Transverse colon (tissue), 4 donors: ENCODE results near the gene GPATCH1. TPM values are rescaled to one million over a fixed set of nuclear protein-coding genes. Genes with fewer than 3 reads are reported as not detected.
"Not testable (repeated sequence)": the region's sequence is repeated elsewhere in the genome, so short reads cannot be mapped to it uniquely, and the experiment has no call there.

ENCODE experiments used
- DNase-seq: peaks from one replicate; pipeline ENCODE4 v3.0.0-alpha.2; 2019
- H3K27ac ChIP-seq, 4 donors: fragments of 200-600 bp; sonication (generic); 2 replicates each; pipeline ENCODE4 v1.5.1; 2016 to 2018; ENCODE audit warnings: inconsistent platforms in 4 of 4
- H3K27me3 ChIP-seq: fragments of 200-600 bp; sonication (generic); 2 replicates; pipeline ENCODE4 v1.5.1; 2017; ENCODE audit warnings: inconsistent platforms
- H3K36me3 ChIP-seq, 4 donors: fragments of 200-600 bp; sonication (generic); 2 replicates each; pipeline ENCODE4 v1.5.1; 2017 to 2019; ENCODE audit warnings: inconsistent platforms in 4 of 4
- H3K4me1 ChIP-seq, 4 donors: fragments of 200-600 bp; sonication (generic); 2 replicates each; pipeline ENCODE4 v1.5.1; 2017 to 2020; ENCODE audit warnings: inconsistent platforms in 4 of 4
- H3K4me3 ChIP-seq, 4 donors: fragments of 200-600 bp; sonication (generic); 1 replicate in 1 of 4; 2 replicates in 3 of 4; pipeline versions ENCODE4 v1.5.1 to v1.6.1; 2017 to 2019; ENCODE audit warnings: inconsistent platforms in 4 of 4
- H3K9me3 ChIP-seq, 2 donors: fragments of 200-600 bp; sonication (generic); 2 replicates each; pipeline ENCODE4 v1.5.1; 2017 to 2019; ENCODE audit warnings: inconsistent platforms in 2 of 2
- CTCF ChIP-seq, 5 experiments: fragments of 200-600 bp in 3 of 5; fragments of 450-650 bp in 2 of 5; sonication (generic) in 3 of 5; IDR thresholded peaks; 1 replicate in 2 of 5; 2 replicates in 3 of 5; pipeline ENCODE4 v1.5.1; 2016 to 2017; ENCODE audit warnings: antibody characterized with exemption in 5 of 5, inconsistent platforms in 3 of 5, mild to moderate bottlenecking in 2 of 5, moderate library complexity in 1 of 5
- EP300 ChIP-seq: sonication (generic); formaldehyde crosslinking; IDR thresholded peaks from one replicate; pipeline ENCODE4 v1.6.1; 2017; ENCODE audit warnings: antibody characterized with exemption, low read depth
- POLR2A ChIP-seq: fragments of 450-650 bp; IDR thresholded peaks from one replicate; pipeline ENCODE4 v1.6.1; 2016; ENCODE audit warnings: antibody characterized with exemption, mild to moderate bottlenecking, moderate library complexity
- POLR2AphosphoS5 ChIP-seq, 3 donors: sonication (generic); formaldehyde crosslinking; IDR thresholded peaks; one replicate each; pipeline ENCODE4 v1.6.1; 2016; ENCODE audit warnings: antibody characterized with exemption in 3 of 3
- WGBS, 2 donors: methylation state at CpG; one replicate each; pipeline ENCODE4 v1.1.5; 2018; ENCODE audit warnings: low coverage in 1 of 2; 5-methylcytosine and 5-hydroxymethylcytosine counted together
- in situ Hi-C, 4 donors: fragments of 200-750 bp; cut with MboI; loops; one replicate each; pipeline versions ENCODE4 v1.15.0 to v1.15.1; 2017; ENCODE audit warnings: low sequenced_read_pairs in 3 of 4, low pct_ligation_motif_present in 1 of 4, low pct_unique_long_range_greater_than_20kb in 1 of 4
- intact Hi-C: fragments of 100-400 bp; cut with DNase I; formaldehyde crosslinking; loops from one replicate; pipeline ENCODE4 v1.15.1; 2023; ENCODE audit warnings: low total_unique reads
- total RNA-seq, 4 donors: library from RNA; depleted of rRNA; stranded (reverse); fragments of >200 nt; gene quantifications; one replicate each; pipeline ENCODE4 v1.1.0, GENCODE V29; 2016

GPATCH1 gene
- total RNA-seq, 4 donors from 2014 or later: 9.1 to 16.8 (median 14.8) TPM

- in situ Hi-C loops, H3K4me3 ChIP-seq, H3K27me3 ChIP-seq, H3K36me3 ChIP-seq, H3K9me3 ChIP-seq, DNase-seq: not testable (repeated sequence)
- intact Hi-C loops: loop anchor here (5.0 kb wide), 2 partner anchors 805 to 885 kb away; no protein-coding TSS in a partner anchor
- WGBS, 2 donors: 71% methylated on average over 5 to 18 of the region's 18 CpGs
- TF ChIP-seq POLR2A (peak; percentile 58), POLR2AphosphoS5 (IDR thresholded peaks at IDR 0.05) (peak in 2 of 3 donors; percentile 50 to 51)
- Histone ChIP-seq H3K27ac (peak overlapping the region in 2 of 4 donors; percentile 16 to 43), H3K4me1 (peaks cover 7 to 41% (median 29%) of the 10 kb centered on the region in 4 donors)
Observed at GRCh38 chr19:33037168-33038025, 43.6 kb upstream of the GPATCH1 start.

- Histone ChIP-seq H3K9me3 (no peaks in the 10 kb centered on the region), H3K27me3 (no peaks in the 10 kb centered on the region), H3K27ac (peak overlapping the region in 3 of 4 donors; percentile 85 to 87 (median 87)), H3K36me3 (no peaks in the 10 kb centered on the region), H3K4me1 (peaks cover 7 to 39% (median 29%) of the 10 kb centered on the region in 4 donors), H3K4me3 (no peak overlapping the region)
- WGBS, 2 donors: 84 to 100% methylated on average over 1 to 10 of the region's 10 CpGs
- in situ Hi-C loops (no loop called here), intact Hi-C loops (loop anchor here (5.0 kb wide), 2 partner anchors 807 to 883 kb away; no protein-coding TSS in a partner anchor)
- DNase-seq: no peak
- TF ChIP-seq CTCF (IDR thresholded peaks at IDR 0.05): no peak
- no peak for TF ChIP-seq POLR2A
- no peak for TF ChIP-seq POLR2AphosphoS5 (IDR thresholded peaks at IDR 0.05)
- no peak for TF ChIP-seq EP300
Observed at GRCh38 chr19:33039108-33039599, 41.8 kb upstream of the GPATCH1 start.

- intact Hi-C loops (loop anchor here (5.0 kb wide), 2 partner anchors 808 to 882 kb away; no protein-coding TSS in a partner anchor), in situ Hi-C loops (no loop called here)
- DNase-seq: no peak
- WGBS, 2 donors: 83 to 88% methylated on average over 1 of the region's 1 CpG
- Histone ChIP-seq H3K27ac (peak overlapping the region in 3 of 4 donors; percentile 85 to 87 (median 87)), H3K36me3 (no peaks in the 10 kb centered on the region), H3K27me3 (no peaks in the 10 kb centered on the region), H3K4me3 (no peak overlapping the region), H3K9me3 (no peaks in the 10 kb centered on the region), H3K4me1 (peaks cover 7 to 44% (median 29%) of the 10 kb centered on the region in 4 donors)
- TF ChIP-seq POLR2A (no peak), CTCF (IDR thresholded peaks at IDR 0.05) (no peak), EP300 (no peak), POLR2AphosphoS5 (IDR thresholded peaks at IDR 0.05) (no peak)
Observed at GRCh38 chr19:33039815-33040214, 41.2 kb upstream of the GPATCH1 start.

GRCh38 chr19:33040994-33041827 lies 39.8 kb upstream of the GPATCH1 start:
- intact Hi-C loops (no loop called here), in situ Hi-C loops (no loop called here)
- peak; percentile 81 for DNase-seq
- WGBS, 2 donors: 32% methylated on average over 9 of the region's 9 CpGs; no CpG with 5 or more reads in 1 of the 2 donors
- Histone ChIP-seq H3K27ac (peak overlapping the region; percentile 70 to 87 (median 86)), H3K9me3 (no peaks in the 10 kb centered on the region), H3K4me3 (no peak overlapping the region), H3K36me3 (no peaks in the 10 kb centered on the region), H3K4me1 (peaks cover 7 to 46% (median 31%) of the 10 kb centered on the region in 4 donors), H3K27me3 (no peaks in the 10 kb centered on the region)
- TF ChIP-seq CTCF (IDR thresholded peaks at IDR 0.05): no peak
- TF ChIP-seq EP300: peak; percentile 32
- peak; percentile 54 for TF ChIP-seq POLR2A
- TF ChIP-seq POLR2AphosphoS5 (IDR thresholded peaks at IDR 0.05): peak in 2 of 3 donors; percentile 61 to 64

- H3K9me3 ChIP-seq, H3K36me3 ChIP-seq, intact Hi-C loops, in situ Hi-C loops, DNase-seq, H3K4me3 ChIP-seq, H3K27me3 ChIP-seq: not testable (repeated sequence)
- Histone ChIP-seq H3K27ac (peak overlapping the region; percentile 70 to 87 (median 86)), H3K4me1 (peaks cover 11 to 51% (median 35%) of the 10 kb centered on the region in 4 donors)
- 50% methylated on average over 3 of the region's 3 CpGs; no CpG with 5 or more reads in 1 of the 2 donors for WGBS, 2 donors
Observed at GRCh38 chr19:33041828-33042160, 39.2 kb upstream of the GPATCH1 start.
